ENCODE measurements around the gene DYNC2LI1. TPM values are rescaled to one million over a fixed set of nuclear protein-coding genes. Genes with fewer than 3 reads are reported as not detected.
A peak's percentile ranks its signal among the peaks of the same experiment; 100 is the strongest.
"Not testable (repeated sequence)": the region's sequence is repeated elsewhere in the genome, so short reads cannot be mapped to it uniquely, and the experiment has no call there.

The DYNC2LI1 gene
- 13.7 TPM for polyA plus RNA-seq (2012; ENCODE audit: low read depth, missing spikeins)

DNA sequence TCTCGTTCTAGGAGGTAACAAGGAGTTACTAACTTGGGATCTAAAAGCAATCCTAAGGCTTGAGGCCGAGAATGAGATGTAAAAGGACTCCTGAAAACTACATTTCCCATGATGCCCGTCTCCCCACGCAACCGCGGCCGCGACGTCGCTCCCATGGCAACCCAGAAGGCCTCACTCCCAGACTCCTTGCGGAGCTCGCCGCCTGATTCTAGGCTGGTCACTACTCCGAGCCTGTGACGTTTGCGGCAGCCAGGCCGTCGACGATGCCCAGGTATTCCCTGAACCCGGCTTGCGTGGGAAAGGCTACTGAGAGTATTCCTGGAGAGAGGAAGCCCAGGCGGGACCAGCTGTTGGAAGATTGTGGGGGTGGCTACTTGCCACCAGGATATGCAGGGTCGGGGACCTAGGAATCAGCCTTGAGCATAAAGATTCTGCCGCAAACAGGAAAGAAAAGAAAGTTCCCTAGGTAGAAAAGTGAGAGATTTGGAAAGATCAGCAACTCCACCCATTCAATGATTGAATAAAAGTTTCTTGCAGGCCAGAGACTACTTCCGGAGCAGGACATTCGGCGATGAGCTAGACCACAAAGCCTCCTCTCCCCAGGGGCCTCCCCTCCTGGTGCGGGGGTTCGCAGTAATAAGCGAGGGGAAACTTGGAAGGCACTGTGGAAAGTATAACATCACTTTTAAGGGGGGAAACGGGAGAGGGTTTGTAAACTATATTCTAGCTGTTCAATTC is at the start of gene DYNC2LI1:
TSS of gene DYNC2LI1 (plus strand) at position 164 of the 738 bp plus-strand sequence. CDS start at position 264, 100 bp downstream.
- FAIRE-seq (peak; percentile 95), DNase-seq (ENCODE audit: insufficient read length, low spot score) (peak; percentile 73)
- TF ChIP-seq TAF1 (IDR thresholded peaks at IDR 0.05; ENCODE audit: low read depth, low read length): no peak
- TF ChIP-seq POU2F2 (IDR thresholded peaks at IDR 0.05; ENCODE audit: low read depth, low read length): no peak
- no peak for TF ChIP-seq SPI1 (IDR thresholded peaks at IDR 0.05; ENCODE audit: low read depth, low read length)
- no peak for TF ChIP-seq POLR2A (IDR thresholded peaks at IDR 0.05; ENCODE audit: low read depth, low read length)

GRCh38 chr2:43724728-43725526 is 48.9 kb upstream of the DYNC2LI1 start:
- DNase-seq (ENCODE audit: insufficient read length, low spot score) (no peak), FAIRE-seq (no peak)
- TF ChIP-seq TAF1 (IDR thresholded peaks at IDR 0.05; ENCODE audit: low read depth, low read length) (no peak), PAX5 (IDR thresholded peaks at IDR 0.05; ENCODE audit: insufficient read depth, low read length, severe bottlenecking) (no peak), POLR2AphosphoS5 (IDR thresholded peaks at IDR 0.05; ENCODE audit: low read depth, low read length) (no peak), POU2F2 (IDR thresholded peaks at IDR 0.05; ENCODE audit: low read depth, low read length) (no peak), SPI1 (IDR thresholded peaks at IDR 0.05; ENCODE audit: low read depth, low read length) (no peak), POLR2A (IDR thresholded peaks at IDR 0.05; ENCODE audit: low read depth, low read length) (no peak)

DNA sequence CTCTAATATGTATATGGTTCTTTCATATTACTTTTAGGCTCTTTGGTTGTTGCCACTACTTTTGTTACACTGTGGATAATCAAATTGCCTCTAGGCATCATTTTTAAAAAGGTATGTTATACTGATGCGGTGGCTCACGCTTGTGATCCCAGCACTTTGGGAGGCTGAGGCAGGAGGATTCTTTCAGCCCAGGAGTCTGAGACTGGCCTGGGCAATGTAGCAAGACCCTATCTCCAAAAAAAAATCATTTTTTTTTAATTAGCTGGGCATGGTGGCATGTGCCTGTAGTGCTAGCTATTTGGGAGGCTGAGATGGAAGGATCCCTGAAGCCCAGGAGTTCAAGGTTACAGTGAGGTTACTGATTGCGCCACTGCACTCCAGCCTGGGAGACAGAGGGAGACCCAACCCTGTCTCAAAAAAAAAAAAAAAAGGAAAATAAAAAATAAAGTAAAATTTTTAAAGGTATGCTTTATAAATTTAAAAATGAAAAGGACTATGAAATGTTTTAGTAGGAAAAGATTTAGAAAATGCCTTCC is 48.1 kb upstream of the DYNC2LI1 start:
- TF ChIP-seq POLR2AphosphoS5 (IDR thresholded peaks at IDR 0.05; ENCODE audit: low read depth, low read length) (no peak), POU2F2 (IDR thresholded peaks at IDR 0.05; ENCODE audit: low read depth, low read length) (no peak), SPI1 (IDR thresholded peaks at IDR 0.05; ENCODE audit: low read depth, low read length) (no peak), PAX5 (IDR thresholded peaks at IDR 0.05; ENCODE audit: insufficient read depth, low read length, severe bottlenecking) (no peak), TAF1 (IDR thresholded peaks at IDR 0.05; ENCODE audit: low read depth, low read length) (no peak), POLR2A (IDR thresholded peaks at IDR 0.05; ENCODE audit: low read depth, low read length) (no peak)
- no peak for DNase-seq (ENCODE audit: insufficient read length, low spot score)
- no peak for FAIRE-seq

DNA sequence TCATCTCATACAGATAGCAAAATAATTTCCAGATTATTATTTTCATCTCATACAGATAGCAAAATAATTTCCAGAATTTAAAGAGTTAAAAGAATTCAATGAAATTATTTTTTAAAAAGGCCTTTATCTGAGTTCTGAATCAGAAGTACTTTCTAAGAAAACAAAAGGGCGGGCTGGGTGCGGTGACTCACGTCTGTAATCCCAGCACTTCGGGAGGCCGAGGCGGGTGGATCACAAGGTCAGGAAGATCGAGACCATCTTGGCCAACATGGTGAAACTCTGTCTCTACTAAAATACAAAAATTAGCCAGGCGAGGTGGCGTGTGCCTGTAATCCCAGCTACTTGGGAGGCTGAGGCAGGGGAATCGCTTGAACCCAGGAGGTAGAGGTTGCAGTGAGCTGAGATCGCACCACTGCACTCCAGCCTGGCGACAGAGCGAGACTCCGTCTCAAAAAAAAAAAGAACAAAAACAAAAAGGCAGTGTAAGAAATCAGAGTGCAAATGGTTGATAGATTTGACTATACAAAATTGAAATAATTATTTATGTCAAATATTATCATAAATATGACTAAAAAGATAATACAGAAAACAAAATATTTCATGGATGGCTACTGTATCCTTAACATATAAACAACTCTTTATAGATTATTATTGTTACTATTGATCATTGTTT is 46.7 kb upstream of the DYNC2LI1 start:
- not testable (repeated sequence) for DNase-seq (ENCODE audit: insufficient read length, low spot score); FAIRE-seq

- FAIRE-seq: no peak
- no peak for DNase-seq (ENCODE audit: insufficient read length, low spot score)
Measured at GRCh38 chr2:43727634-43728014, 46.2 kb upstream of the DYNC2LI1 start.

GRCh38 chr2:43729491-43730174 is 44.2 kb upstream of the DYNC2LI1 start:
- no peak for FAIRE-seq
- DNase-seq (ENCODE audit: insufficient read length, low spot score): no peak
- no peak for TF ChIP-seq PAX5 (IDR thresholded peaks at IDR 0.05; ENCODE audit: insufficient read depth, low read length, severe bottlenecking)
- TF ChIP-seq POU2F2 (IDR thresholded peaks at IDR 0.05; ENCODE audit: low read depth, low read length): no peak
- no peak for TF ChIP-seq POLR2AphosphoS5 (IDR thresholded peaks at IDR 0.05; ENCODE audit: low read depth, low read length)
- no peak for TF ChIP-seq TAF1 (IDR thresholded peaks at IDR 0.05; ENCODE audit: low read depth, low read length)
- TF ChIP-seq POLR2A (IDR thresholded peaks at IDR 0.05; ENCODE audit: low read depth, low read length): no peak
- TF ChIP-seq SPI1 (IDR thresholded peaks at IDR 0.05; ENCODE audit: low read depth, low read length): no peak

More at GRCh38 chr2:43727634-43728014, 46.2 kb upstream of the DYNC2LI1 start:
- TF ChIP-seq POLR2A (IDR thresholded peaks at IDR 0.05; ENCODE audit: low read depth, low read length) (no peak), POLR2AphosphoS5 (IDR thresholded peaks at IDR 0.05; ENCODE audit: low read depth, low read length) (no peak), POU2F2 (IDR thresholded peaks at IDR 0.05; ENCODE audit: low read depth, low read length) (no peak), TAF1 (IDR thresholded peaks at IDR 0.05; ENCODE audit: low read depth, low read length) (no peak), PAX5 (IDR thresholded peaks at IDR 0.05; ENCODE audit: insufficient read depth, low read length, severe bottlenecking) (no peak), SPI1 (IDR thresholded peaks at IDR 0.05; ENCODE audit: low read depth, low read length) (no peak)

DNA sequence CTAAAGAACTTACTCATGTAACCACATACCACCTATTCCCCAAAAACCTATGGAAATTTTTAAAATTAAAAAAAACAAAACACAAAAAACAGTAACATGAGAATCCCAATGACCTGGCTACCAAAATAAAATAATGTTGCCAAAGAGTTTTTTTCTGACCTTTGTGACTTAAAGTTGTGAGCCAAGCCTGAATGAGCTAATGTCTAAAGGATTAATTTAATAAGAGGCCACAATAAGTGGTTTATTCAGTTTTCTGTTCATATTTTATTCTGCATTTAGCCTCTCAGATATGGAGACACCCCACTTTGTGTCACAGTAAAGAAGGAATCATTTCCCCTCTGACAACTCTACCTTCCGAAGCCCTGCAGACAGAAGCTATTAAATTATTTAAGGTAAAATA is 42.6 kb upstream of the DYNC2LI1 start:
- FAIRE-seq (no peak), DNase-seq (ENCODE audit: insufficient read length, low spot score) (no peak)
- TF ChIP-seq POLR2A (IDR thresholded peaks at IDR 0.05; ENCODE audit: low read depth, low read length) (no peak), POU2F2 (IDR thresholded peaks at IDR 0.05; ENCODE audit: low read depth, low read length) (no peak), PAX5 (IDR thresholded peaks at IDR 0.05; ENCODE audit: insufficient read depth, low read length, severe bottlenecking) (no peak), SPI1 (IDR thresholded peaks at IDR 0.05; ENCODE audit: low read depth, low read length) (no peak), TAF1 (IDR thresholded peaks at IDR 0.05; ENCODE audit: low read depth, low read length) (no peak), POLR2AphosphoS5 (IDR thresholded peaks at IDR 0.05; ENCODE audit: low read depth, low read length) (no peak)

- no peak for DNase-seq (ENCODE audit: insufficient read length, low spot score)
- TF ChIP-seq PAX5 (IDR thresholded peaks at IDR 0.05; ENCODE audit: insufficient read depth, low read length, severe bottlenecking): no peak
- no peak for TF ChIP-seq POLR2AphosphoS5 (IDR thresholded peaks at IDR 0.05; ENCODE audit: low read depth, low read length)
- TF ChIP-seq POU2F2 (IDR thresholded peaks at IDR 0.05; ENCODE audit: low read depth, low read length): no peak
- TF ChIP-seq POLR2A (IDR thresholded peaks at IDR 0.05; ENCODE audit: low read depth, low read length): no peak
- TF ChIP-seq TAF1 (IDR thresholded peaks at IDR 0.05; ENCODE audit: low read depth, low read length): no peak
- TF ChIP-seq SPI1 (IDR thresholded peaks at IDR 0.05; ENCODE audit: low read depth, low read length): no peak
- no peak for FAIRE-seq
Measured at GRCh38 chr2:43736637-43737036, 37.2 kb upstream of the DYNC2LI1 start.

Data from GM12891 (cell line).